DMS 273 (cell line): Measurements from ENCODE around the gene TTC33.
"Not testable (repeated sequence)": the region's sequence is repeated elsewhere in the genome, so short reads cannot be mapped to it uniquely, and the experiment has no call there.

Experiments used
- DNase-seq: peaks from one replicate; lab custom pipeline; 2025; ENCODE audit not compliant: unreplicated experiment; lab: John Stamatoyannopoulos, UW

The TTC33 gene

DNA sequence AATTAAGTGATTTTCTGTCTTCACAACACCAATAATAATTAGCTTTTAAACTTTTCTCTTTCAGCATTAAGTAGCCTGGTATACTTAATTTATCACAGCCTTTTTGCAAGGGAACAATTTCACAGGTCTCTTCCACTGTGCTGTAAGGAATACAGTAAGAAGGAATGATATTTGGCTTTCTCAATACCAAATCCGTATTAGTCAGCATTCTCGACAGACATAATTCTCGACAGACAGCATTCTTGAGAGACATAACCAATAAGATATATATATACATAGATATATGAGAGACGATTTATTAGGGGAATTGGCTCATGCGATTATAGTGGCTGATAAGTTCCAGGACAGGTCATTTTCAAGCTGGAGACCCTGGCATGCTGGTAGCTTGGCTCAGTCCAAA, 24.4 kb upstream of the TTC33 start:
- DNase-seq = no peak

DNA sequence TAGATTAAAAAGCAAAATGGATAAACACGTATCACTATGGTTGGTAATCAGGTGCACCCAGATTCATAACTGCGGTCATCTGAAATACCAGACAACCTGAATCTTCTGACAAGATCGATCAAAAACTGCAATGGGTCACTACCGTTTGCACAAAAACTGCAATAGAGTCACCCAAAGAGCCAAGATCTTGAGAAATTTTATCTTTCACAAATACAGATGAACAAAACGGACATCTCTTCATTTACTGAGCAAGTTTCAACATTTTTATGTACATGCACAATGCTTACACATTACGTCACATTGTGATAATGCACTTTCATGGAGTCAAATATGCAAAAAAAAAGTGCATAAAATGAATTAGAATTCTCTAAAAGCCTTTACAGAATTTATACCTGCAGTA, 23.8 kb upstream of the TTC33 start:
- no peak for DNase-seq

DNA sequence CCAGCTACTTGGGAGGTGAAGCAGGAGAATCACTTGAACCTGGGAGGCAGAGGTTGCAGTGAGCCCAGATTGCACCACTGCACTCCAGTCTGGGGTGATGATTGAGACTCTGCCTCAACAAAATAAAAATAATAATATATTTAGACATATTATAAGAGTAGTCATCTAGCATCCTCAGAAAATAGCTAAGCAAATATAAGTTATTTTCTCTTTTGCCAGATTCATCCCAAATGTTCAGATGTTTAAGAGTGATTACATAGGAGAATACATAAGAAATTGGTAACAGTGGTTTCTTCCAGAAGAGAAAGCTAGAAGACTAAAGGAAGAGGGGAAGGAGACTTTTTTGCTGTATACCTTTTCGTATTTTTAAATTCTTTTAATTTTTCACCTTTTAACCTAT, 22.4 kb upstream of the TTC33 start:
- no peak for DNase-seq

DNA sequence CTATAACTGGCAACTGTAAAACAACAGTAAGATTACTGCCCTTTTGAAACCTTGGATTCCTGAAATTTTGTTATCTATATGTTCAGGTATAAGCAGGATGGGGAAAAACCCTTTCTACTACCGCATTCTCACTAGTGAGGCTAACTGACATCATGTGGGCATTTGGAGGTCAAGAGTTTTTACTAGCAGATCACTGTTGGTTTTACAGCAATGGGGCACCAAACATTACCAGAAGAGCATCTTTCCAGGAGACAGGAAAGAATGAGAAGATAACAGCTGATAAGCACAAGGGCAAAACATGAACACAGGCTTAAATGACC, 20.9 kb upstream of the TTC33 start:
- DNase-seq = no peak

DNA sequence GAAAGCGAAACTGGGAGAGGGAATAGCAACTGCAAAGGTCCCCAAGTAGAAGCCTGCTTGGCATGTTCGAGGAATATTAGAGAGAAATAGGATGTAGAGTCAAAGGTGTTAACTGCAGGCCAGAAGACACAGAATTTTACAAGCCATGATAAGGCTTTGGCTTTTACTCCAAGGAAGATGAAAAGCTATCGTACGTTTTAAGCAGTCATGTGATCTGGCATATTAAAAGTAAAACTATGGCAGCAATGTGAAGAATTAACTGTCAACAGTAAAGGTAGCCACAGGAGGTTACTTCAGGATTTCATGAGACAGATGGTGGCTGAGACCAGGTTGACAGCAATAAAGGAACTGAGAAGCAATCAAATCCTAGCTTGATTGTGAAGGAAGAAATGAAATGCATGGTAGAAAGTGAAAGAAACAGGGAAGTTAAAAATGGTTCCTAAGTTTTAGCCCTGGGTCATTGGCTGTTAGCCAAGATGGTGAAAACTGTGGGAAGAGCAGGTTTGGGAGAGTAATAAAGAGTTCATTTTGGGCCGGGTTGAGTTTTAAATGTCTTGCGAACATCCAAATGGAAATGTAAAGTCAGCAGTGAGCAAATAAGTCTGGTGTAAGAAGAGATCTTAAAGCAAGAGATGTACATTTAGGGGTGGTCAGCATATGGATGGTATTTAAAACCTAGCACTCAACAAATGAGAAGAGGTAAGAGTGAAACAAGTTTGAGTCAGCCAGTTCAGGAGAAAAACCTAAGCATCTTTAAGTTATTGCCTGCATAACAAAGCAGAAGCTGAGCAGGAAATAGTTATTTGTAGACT, 20.3 kb upstream of the TTC33 start:
- peak; percentile 11 for DNase-seq

DNA sequence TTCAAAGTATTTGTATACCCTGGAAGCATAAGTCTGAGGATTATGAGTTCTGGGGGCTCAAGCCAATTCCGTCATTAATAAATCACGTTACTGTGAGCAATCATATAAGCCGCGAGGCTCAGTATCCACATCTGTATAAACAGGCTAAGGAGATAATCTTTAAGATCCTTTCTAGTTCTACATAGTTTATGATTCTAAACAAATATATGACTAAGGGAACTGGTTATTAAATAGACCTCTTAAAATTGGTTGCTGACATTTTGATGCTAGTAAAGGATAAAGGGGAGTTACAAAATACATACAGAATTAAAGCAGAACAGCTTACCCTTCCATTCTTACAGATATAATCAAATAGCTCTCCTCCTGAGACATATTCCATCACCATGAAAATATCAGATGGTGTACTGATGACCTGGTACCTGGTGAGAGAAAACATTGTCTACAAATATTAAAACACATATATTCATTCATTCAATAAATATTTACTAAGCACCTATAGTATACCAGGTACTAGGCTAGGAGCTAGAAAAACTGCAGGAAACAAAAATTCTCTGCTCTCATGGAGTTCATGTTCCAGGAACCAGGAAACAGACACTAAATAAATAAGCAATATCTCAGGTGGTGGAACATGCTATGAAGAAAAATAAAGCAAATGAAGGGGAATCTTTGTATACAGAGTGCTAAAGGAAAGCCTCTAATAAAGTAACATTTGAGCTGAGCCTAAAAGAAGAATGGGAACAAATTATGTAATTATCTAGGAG, 19.5 kb upstream of the TTC33 start:
- no peak for DNase-seq

DNA sequence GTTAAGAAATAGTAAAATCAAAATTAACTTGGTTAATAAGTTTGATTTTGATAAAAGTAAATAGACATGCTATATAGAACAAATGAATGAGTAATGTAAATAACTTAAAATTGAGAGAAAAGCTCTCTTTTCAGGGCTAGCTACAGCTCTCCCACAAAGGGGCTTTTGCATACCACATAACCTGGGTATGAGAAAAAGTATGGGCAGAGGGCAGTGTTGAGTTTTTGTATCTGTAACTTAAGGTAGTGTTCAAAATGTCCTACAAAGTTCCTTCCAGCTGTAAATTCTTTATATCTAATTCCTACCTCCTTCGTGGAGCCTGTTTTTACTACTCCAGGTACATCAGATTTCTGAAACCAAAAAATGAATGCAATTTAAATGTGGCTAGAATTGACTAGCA, 18.9 kb upstream of the TTC33 start:
- no peak for DNase-seq

DNA sequence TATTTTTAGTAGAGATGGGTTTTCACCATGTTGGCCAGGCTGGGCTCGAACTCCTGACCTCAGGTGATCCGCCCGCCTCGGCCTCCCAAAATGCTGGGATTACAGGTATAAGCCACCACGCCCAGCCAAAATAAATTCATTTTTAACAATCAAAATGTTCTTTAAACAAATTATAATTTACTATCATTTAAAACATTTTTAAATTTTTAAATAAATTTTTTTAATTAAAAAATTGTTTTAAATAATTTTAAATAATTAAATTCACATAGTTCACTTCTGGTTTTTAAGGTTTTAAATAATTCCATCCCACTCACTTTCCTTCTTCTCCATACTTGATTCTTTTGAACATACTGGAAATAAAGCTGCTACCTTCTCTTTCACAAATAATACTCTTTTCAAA, 15.0 kb upstream of the TTC33 start:
- DNase-seq = no peak

DNA sequence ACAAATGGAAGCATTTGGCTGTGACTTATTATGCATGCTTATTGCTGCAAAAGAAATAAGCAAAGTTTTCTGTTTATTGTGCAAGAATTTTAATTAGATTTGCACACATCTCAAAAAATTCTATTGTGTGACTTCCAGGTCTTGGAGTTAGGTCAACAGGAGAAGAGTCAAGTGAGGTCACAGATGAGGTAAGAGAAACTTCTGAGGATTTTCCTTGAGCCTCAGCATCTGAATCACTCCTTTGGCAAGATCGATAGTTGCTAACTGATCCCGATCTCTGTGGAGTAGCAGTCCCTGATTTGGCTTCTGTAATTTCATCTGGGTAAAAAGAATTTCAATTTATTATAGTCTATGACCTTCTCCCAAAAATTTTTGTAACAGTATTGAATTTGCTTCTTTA, 6.9 kb upstream of the TTC33 start:
- no peak for DNase-seq

DNA sequence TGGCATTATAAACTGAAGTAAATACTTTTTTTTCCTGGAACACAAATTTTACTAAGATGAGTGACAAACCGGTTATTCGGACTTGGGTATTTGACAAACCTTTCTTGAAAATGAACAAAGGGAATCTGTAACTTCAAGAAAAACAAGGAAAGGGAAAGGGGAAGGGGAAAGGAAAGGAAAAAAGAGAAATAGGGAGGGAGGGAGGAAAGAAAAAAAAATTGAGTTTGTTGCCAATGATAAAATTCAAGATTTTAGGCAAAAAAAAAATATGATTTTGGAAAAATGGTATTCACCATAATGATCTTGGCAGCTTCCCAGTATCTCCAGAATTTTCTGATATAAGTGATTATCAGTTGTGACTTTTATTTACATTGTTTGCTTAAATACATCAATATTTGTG, 1.6 kb upstream of the TTC33 start:
- no peak for DNase-seq

DNA sequence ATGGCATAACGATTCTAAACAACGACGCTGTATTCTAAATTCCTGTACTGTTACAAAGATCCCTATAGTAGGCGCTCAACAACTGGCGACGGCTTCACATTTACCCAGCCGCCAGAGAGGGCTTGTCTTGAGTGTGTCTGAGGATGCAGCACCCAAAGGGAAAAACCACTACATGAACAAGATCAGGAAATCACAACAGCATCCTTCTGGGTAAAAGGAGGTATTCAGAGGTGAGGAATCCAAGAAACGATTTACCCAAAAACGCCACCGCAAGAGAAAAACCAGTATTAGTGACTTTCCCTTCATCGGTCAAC, 711 bp downstream of the TTC33 start:
- DNase-seq = peak; percentile 89

DNA sequence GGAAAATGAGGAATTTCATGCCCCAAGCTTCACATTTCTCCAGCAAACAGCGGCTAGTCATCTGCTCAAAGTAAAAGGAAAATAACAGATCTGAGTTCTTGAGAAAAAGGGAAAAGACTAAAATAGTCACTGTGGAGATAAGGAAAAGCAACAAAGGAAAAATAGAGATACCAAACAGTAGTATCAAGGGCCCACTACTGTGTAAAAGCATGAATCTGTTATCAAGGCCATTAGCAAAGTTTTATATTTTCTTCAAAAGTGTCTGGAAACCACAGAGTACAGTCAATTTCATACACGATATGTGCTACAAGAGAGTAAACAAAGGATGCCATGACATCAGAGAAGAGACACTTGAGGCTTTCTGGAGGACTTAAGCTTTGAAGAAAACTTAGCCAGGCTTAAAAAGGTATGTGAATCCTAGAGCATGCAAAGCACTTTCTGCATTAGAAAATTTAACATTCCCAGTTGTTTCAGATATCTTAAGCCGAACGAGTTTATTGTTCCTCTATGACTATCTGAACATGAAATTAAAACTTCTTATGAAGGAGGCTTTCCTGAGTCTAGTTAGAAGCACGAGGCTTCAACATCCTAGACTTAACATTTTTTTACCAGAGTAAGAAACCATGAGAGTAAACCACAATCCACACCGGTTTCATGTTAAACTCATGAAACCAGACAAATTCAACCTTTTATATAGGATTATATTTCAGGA, 1.2 kb downstream of the TTC33 start:
- peak; percentile 40 for DNase-seq

DNA sequence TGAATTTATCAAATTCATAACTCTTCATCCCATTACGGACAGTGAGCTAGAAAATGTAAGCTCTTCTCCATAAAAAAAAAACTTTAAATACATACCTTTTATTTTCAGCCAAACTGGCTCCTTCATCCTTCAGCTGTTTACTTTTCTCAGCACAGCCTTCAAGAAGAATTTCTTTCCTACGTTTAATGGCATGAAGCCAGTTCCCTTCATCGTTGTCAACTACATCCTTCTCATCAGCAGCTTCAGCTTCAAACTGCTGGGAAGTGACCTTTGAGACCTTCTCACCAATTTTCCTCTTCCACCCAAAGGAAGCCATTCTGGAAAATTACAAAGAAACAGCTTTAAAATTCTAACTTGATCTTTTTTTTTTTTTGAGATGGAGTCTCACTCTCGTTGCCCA, 9.1 kb downstream of the TTC33 start:
- DNase-seq = peak; percentile 3

DNA sequence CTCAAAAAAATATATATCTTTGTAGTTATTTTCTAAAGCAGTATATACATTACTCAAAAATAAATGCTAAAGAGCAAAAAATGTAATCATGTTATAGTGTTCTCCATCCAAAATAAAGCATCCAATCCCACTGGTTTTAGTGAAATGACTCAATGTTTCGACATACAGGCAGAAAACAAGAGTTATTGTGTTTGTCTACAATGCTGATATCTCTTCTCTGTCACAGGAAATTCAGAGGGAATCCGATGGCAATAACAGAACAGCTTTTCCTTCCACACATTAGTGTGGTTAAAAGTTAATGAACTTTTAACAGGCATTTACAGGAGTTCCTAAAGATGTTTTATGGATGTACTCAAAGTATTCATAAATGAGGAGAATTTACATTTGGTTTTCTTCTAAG, 12.0 kb downstream of the TTC33 start:
- no peak for DNase-seq

DNA sequence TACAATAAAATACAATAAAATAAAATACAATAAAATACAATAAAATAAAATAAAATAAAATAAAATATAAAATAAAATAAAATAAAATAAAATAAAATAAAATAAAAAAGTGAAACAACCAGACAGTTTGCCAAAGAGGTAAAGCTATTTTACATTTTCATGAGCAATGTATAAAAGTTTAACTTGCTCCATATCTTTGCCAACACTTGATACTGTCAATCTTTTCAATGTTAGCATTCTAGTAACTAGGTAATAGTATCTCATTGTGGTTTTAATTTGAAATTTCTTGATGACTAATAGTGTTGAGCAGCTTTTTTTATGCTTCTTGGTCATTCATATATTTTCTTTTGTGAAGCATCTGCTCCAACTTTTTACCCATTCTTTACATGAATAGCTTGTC, 17.3 kb downstream of the TTC33 start:
- no peak for DNase-seq

DNA sequence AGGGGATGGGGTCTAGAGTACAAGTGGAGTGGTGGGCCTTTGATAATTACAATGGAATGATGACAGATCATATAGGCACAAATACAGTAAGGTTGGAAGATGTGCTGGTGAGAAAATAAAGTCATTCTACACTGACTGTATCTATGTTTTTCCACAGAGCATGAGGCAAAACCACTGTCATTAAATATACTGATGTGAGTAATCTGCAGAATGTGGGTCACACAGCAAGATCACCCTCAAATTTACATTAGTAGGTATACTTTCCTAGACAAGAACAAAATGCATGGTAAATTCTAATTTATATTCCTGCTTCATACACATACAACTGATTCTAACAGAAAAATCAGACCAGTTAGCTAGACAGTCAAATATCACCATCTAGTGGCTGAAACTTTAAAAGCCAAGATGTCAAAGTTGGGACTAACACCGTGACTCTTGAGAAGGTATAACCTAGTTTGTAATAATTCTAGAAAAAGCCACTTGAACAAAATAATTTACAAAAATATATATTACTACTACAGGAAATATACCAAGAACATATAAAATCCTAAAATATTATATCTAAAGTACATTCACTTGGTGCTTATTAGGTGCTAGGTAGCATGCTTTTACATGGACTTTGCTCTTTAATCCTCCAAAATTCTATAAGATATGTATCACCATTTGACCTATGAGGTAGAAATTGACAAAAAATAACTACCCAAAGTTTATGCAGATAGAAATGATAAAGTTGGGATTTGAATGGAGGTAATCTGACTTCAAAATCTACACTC, 19.5 kb downstream of the TTC33 start:
- DNase-seq = peak; percentile 72

DNA sequence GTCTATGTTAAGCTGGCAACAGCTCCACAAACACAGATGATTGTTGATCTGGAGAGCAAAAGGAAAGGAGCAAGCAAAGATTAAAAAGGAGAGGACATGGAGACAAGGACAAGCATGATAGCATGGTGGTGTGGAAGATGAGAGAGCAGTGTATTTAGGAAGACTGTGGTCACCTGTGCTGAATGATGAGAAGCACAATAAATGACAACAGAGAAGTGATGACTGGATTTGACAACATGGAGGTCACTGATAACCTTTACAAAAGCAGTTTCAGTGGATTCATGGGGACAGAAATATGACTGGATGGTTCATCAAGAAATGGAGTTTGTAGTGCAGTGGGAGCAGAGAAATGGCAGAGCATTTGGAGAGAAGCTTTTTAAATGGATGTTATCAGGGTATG, 20.2 kb downstream of the TTC33 start:
- DNase-seq = no peak

DNA sequence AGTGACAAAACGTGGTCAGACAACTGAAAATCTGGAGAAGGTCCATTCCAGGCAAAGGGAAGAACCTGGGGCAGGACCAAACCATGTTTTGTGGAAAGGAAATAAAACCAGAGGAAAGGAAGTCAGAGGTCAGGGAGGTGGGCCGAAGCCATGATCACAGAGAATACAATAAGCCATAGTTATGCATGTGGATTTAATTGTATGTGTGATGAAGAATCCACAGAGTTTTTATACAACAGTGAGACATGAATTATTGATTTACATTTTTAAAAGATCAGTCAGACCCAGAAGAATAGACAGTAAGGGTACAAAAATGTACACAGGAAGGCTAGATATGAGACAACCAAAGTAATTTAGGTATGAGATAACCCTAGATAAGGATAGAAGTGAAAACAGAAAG, 20.8 kb downstream of the TTC33 start:
- no peak for DNase-seq

DNA sequence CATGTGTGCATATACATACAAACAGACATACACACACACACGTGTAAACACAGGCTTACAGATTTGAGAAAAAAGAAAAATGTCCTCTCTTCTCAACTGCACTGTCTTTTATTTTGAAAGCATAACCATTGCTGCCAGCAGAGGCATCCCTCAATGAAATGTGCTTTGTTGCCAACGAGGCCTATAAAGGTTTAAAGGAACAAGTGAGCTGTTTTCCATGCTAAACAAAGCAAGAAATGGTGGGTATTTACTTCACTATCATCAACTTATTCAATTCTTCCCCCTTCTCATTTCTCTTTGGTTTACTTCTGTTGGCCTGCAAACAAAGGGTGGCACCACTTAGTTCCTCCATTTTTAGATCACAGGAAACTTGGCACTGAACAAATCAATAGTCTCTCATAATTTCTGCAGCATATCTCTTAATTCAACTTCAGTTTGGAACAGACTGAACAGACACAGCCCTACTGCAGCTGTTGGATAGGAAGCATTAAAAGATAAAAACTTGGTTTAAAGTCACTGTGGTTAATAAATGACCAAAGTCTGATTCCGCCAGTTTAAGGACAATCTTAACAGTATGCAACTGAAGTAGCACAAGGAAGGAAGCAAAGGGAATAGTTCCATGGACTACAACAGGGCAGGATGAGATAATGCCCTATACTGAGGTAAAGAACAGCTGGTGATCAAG, 21.7 kb downstream of the TTC33 start:
- DNase-seq = no peak

DNA sequence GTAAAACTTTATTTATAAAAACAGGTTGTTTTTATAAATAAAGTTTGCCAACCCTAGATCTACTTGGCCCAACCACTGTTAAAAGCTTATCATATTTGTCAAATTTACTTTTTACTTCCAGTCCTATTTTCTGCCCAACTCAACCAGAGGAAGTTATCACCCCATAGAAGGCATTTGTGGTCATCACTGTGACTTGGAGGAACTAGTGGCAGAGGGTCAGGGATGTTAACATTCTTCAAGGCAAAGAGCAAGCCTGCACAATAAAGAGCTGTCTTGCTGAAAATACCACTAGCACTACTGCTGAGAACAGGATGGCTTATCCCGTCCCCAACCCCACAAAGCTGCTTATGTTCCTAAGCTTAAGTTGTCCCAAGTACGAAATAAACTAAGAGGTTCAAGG, 22.3 kb downstream of the TTC33 start:
- no peak for DNase-seq

DNA sequence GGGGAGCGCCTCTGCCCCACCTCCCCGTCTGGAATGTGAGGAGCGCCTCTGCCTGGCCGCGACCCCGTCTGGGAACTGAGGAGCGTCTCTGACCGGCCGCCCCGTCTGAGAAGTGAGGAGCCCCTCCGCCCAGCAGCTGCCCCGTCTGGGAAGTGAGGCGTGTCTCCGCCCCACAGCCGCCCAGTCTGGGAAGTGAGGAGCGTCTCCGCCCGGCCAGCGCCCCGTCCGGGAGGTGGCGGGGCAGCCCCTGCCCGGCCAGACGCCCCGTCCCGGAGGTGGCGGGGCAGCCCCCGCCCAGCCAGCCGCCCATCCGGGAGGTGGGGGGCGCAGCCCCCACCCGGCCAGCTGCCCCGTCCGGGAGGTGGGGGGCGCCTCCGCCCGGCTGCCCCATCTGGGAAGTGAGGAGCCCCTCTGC, 33.3 kb downstream of the TTC33 start:
- not testable (repeated sequence) for DNase-seq
